ENCODE data around the gene MFAP2.

The MFAP2 gene

DNA sequence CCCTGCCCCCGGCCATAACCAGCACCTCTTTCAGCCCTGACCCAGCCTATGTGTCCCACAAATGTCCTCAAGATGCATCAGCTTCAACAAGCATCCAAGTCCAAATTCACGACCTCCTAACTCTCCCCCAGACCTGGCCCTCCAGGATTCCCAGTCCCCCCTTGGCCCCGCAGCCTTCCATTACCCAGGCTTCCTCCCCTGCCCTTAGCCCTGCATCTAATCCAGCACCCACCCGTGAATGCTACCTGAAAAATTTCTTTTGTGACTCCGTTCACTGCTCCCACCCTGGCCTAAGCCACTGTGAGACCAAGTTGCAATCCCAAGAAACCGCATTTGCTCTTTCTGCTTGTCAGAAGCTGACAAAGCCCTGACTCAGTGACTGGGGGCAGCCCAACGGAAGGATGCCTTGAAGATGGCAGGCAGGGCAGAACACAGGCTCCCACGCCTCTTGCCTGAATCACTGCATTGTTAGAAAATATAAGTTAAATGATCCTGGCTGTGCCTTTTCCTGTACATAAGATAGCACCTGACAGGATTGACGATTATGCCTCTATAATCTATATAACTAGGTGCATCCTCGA is 939 bp upstream of the MFAP2 start:
- no peak overlapping the region for H3K27ac ChIP-seq (ENCODE audit: low read depth, low read length)
- H3K79me2 ChIP-seq (ENCODE audit: control insufficient read depth, low read length) = no peaks in the 10 kb centered on the region
- no peak overlapping the region for H3K4me3 ChIP-seq (ENCODE audit: low read length)
- H3K36me3 ChIP-seq (ENCODE audit: control insufficient read depth, low read length) = no peaks in the 10 kb centered on the region
- H3K4me1 ChIP-seq (ENCODE audit: control insufficient read depth, low read length) = no peaks in the 10 kb centered on the region
- H3K4me2 ChIP-seq (ENCODE audit: low read length) = no peak overlapping the region
- no peaks in the 10 kb centered on the region for H3K9me2 ChIP-seq (replicated peaks; ENCODE audit: control insufficient read depth, low read length)
- no peaks in the 10 kb centered on the region for H4K20me1 ChIP-seq (ENCODE audit: control insufficient read depth, insufficient read depth, low read depth, low read length)
- peaks cover 24% of the 10 kb centered on the region for H3K27me3 ChIP-seq (ENCODE audit: control insufficient read depth, low read length)
- no peaks in the 10 kb centered on the region for H3F3A ChIP-seq (ENCODE audit: control insufficient read depth, insufficient read depth)
- no peaks in the 10 kb centered on the region for H3K9me3 ChIP-seq (ENCODE audit: control insufficient read depth, insufficient read depth, low read length)
- no peak for TF ChIP-seq EZH2phosphoT487 (IDR thresholded peaks at IDR 0.05; ENCODE audit: borderline replicate concordance, low read length)
- no peak for TF ChIP-seq CTCF (IDR thresholded peaks at IDR 0.05; ENCODE audit: low read depth, low read length, poor library complexity, severe bottlenecking)

- H3K9me3 ChIP-seq (ENCODE audit: control insufficient read depth, insufficient read depth, low read length) = no peaks in the 10 kb centered on the region
- no peaks in the 10 kb centered on the region for H3K9me2 ChIP-seq (replicated peaks; ENCODE audit: control insufficient read depth, low read length)
- no peak overlapping the region for H3K4me2 ChIP-seq (ENCODE audit: low read length)
- no peak overlapping the region for H3K27ac ChIP-seq (ENCODE audit: low read depth, low read length)
- no peak for TF ChIP-seq CTCF (IDR thresholded peaks at IDR 0.05; ENCODE audit: low read depth, low read length, poor library complexity, severe bottlenecking)
- no peak for TF ChIP-seq EZH2phosphoT487 (IDR thresholded peaks at IDR 0.05; ENCODE audit: borderline replicate concordance, low read length)
- H3K36me3 ChIP-seq (ENCODE audit: control insufficient read depth, low read length) = no peaks in the 10 kb centered on the region
- H3K27me3 ChIP-seq (ENCODE audit: control insufficient read depth, low read length) = peaks cover 24% of the 10 kb centered on the region
- H4K20me1 ChIP-seq (ENCODE audit: control insufficient read depth, insufficient read depth, low read depth, low read length) = no peaks in the 10 kb centered on the region
- H3K4me3 ChIP-seq (ENCODE audit: low read length) = no peak overlapping the region
- H3F3A ChIP-seq (ENCODE audit: control insufficient read depth, insufficient read depth) = no peaks in the 10 kb centered on the region
- no peaks in the 10 kb centered on the region for H3K79me2 ChIP-seq (ENCODE audit: control insufficient read depth, low read length)
- H3K4me1 ChIP-seq (ENCODE audit: control insufficient read depth, low read length) = no peaks in the 10 kb centered on the region
Measured at GRCh38 chr1:16979475-16980327, 719 bp downstream of the MFAP2 start.

DNA sequence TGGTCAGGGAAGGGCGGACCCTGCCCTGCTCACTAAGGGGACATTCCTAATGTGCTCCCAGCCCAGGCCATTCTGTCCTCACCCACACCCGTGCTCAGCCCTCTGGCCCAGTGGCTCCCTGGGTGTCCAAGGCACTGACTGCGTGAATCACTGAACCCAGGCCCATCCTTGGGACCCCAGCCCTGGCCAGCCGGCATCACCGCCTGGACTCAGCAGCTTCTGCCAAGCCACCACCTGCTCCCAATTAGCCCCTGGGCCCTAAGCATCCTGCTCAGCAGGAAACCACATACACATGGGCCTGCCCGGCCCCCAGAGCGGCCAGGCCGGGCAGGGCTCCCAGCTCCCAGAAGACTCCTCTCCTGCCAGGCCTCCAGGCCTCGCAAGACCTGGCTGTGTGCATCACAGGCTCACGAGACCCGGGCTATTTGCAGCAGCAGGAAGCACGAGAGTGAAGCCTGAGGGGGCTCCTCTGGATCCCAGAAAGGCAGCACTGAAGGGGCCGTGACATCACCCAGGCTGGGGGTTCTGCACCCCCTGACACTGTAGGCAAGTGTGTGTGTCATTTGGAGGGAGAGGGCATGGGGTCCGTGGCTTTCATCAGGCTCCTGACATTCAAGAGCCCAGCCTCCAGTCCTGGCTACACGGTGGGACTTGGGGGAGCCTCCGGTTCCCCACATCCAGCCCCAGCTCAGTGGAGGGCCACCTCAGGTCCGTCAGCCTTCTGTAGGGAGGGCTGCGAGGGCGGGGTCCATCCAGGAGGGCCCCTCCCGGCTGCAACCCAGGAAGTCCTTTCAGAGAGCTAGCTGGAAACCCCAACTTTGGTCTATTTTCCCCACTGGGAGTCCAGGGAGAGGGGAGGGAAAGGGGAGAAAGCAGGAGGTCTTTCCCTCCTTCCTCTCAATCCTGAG is 1.6 kb downstream of the MFAP2 start:
- Histone ChIP-seq H3K36me3 (ENCODE audit: control insufficient read depth, low read length) (no peaks in the 10 kb centered on the region), H3K4me3 (ENCODE audit: low read length) (no peak overlapping the region), H3K9me2 (replicated peaks; ENCODE audit: control insufficient read depth, low read length) (no peaks in the 10 kb centered on the region), H3K4me1 (ENCODE audit: control insufficient read depth, low read length) (no peaks in the 10 kb centered on the region), H3F3A (ENCODE audit: control insufficient read depth, insufficient read depth) (no peaks in the 10 kb centered on the region), H3K79me2 (ENCODE audit: control insufficient read depth, low read length) (no peaks in the 10 kb centered on the region), H3K9me3 (ENCODE audit: control insufficient read depth, insufficient read depth, low read length) (no peaks in the 10 kb centered on the region), H3K4me2 (ENCODE audit: low read length) (no peak overlapping the region), H4K20me1 (ENCODE audit: control insufficient read depth, insufficient read depth, low read depth, low read length) (no peaks in the 10 kb centered on the region), H3K27me3 (ENCODE audit: control insufficient read depth, low read length) (peaks cover 24% of the 10 kb centered on the region), H3K27ac (ENCODE audit: low read depth, low read length) (no peak overlapping the region)
- TF ChIP-seq EZH2phosphoT487 (IDR thresholded peaks at IDR 0.05; ENCODE audit: borderline replicate concordance, low read length) (no peak), CTCF (IDR thresholded peaks at IDR 0.05; ENCODE audit: low read depth, low read length, poor library complexity, severe bottlenecking) (no peak)

All from DOHH2 (cell line).